GM23248 (cell line): ENCODE results near the gene KCNG2.

Experiments
- EZH2 ChIP-seq: fragments of 200-600 bp; sonication (generic); IDR thresholded peaks from 2 replicates; pipeline ENCODE4 v1.6.1; 2018; ENCODE audit warnings: antibody characterized with exemption, mild to moderate bottlenecking; ENCODE audit not compliant: insufficient read depth, poor library complexity, severe bottlenecking
- EZH2phosphoT487 ChIP-seq: fragments of 200-600 bp; sonication (generic); IDR thresholded peaks from 2 replicates; pipeline ENCODE4 v1.6.1; 2018; ENCODE audit warnings: antibody characterized with exemption, moderate library complexity, mild to moderate bottlenecking, low read depth; ENCODE audit not compliant: insufficient read depth

GRCh38 chr18:79769698-79770500, 27.8 kb upstream of the KCNG2 start:
- TF ChIP-seq EZH2 (no peak), EZH2phosphoT487 (no peak)
